C4-2B (cell line): ENCODE measurements around the gene RBM28.

Experiments
- H3K27ac ChIP-seq: fragments of 450-650 bp; 2 replicates; pipeline ENCODE4 v1.5.1; 2017
- ZFX ChIP-seq: fragments of 450-650 bp; IDR thresholded peaks from 2 replicates; pipeline ENCODE4 v1.6.1; 2017
- TF ChIP-seq, protein P1 (sequence below): fragments of 450-650 bp; conservative IDR thresholded peaks from 2 replicates; pipeline ENCODE4 v1.5.1; 2017; ENCODE audit warnings: mild to moderate bottlenecking

Gene RBM28

DNA sequence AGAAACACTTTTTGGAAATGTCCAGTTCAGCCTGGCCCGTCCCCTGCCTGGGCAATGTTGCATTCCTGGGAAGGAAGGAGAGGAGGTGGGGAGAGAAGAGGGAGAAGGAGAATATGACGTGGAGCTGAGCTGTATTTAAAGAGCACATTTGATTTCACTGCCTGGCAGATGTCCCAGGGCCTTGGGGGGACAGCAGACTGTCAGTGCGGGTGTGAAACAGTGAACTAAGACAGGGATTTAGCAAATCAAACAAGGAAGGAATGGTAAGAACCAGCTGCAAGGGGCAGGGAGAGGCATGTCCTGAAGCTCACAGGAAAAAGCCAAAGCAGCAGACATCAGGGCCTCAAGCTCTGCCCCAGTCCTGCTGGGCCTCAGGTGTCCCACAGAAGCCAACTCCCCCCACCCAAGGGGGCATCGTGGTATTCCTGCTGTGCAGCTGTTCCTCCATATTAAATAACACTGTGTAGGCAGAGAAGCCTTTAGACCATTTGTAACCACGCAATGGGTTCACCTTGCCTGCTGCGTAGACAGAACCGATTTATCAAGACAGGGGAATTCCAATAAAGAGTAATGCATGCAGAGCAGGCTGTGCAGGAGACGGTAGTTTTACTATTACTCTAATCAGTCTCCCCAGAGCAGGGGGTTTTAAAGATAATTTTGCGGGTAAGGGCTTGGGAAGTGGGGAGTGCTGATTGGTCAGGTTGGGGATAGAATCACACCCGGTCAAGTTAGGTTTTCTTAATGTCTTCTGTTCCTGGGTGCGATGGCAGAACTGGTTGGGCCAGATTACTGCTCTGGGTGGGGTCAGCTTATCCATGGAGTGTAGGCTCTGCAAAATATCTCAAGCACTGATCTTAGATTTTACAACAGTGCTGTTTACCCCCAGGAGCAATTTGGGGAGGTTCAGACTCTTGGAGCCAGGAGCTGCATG is 84.3 kb downstream of the RBM28 start:
- peak overlapping the region; percentile 35 for H3K27ac ChIP-seq

DNA sequence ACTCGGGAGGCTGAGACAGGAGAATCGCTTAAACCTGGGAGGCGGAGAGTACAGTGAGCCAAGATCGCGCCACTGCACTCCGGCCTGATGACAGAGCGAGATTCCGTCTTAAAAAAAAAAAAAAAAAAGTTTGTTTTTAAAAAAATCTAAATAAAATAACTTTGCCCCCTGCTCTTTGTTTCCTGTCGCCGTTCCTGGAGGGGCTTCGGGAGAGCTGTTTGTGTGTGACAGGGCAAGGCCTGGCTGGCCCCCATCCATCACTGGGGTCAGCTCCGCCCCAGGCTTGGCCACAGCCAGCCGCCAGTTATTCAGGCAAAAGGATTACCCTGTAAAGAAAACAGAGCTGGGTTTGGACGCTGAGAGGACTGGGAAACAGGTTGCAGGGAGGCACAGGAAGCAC is 86.2 kb downstream of the RBM28 start:
- no peak overlapping the region for H3K27ac ChIP-seq
- TF ChIP-seq, protein P1, sequence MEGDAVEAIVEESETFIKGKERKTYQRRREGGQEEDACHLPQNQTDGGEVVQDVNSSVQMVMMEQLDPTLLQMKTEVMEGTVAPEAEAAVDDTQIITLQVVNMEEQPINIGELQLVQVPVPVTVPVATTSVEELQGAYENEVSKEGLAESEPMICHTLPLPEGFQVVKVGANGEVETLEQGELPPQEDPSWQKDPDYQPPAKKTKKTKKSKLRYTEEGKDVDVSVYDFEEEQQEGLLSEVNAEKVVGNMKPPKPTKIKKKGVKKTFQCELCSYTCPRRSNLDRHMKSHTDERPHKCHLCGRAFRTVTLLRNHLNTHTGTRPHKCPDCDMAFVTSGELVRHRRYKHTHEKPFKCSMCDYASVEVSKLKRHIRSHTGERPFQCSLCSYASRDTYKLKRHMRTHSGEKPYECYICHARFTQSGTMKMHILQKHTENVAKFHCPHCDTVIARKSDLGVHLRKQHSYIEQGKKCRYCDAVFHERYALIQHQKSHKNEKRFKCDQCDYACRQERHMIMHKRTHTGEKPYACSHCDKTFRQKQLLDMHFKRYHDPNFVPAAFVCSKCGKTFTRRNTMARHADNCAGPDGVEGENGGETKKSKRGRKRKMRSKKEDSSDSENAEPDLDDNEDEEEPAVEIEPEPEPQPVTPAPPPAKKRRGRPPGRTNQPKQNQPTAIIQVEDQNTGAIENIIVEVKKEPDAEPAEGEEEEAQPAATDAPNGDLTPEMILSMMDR = no peak
- no peak for TF ChIP-seq ZFX

More for the DNA sequence above, 84.3 kb downstream of the RBM28 start:
- TF ChIP-seq ZFX = no peak
- TF ChIP-seq, protein P1 = no peak

DNA sequence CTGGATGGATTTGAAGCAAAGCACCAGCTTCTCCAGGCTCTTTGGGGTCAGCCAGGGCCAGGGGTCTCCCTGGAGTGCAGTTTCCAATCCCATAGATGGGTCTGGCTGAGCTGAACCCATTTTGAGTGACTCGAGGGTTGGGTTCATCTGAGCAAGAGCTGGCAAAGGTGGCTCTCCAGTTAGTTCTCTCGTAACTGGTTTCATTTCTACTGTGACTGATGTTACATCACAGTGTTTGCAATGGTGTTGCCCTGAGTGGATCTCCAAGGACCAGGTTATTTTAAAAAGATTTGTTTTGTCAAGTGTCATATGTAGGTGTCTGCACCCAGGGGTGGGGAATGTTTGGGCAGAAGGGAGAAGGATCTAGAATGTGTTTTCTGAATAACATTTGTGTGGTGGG is 88.4 kb downstream of the RBM28 start:
- no peak overlapping the region for H3K27ac ChIP-seq
- TF ChIP-seq, protein P1 = no peak
- TF ChIP-seq ZFX = no peak

DNA sequence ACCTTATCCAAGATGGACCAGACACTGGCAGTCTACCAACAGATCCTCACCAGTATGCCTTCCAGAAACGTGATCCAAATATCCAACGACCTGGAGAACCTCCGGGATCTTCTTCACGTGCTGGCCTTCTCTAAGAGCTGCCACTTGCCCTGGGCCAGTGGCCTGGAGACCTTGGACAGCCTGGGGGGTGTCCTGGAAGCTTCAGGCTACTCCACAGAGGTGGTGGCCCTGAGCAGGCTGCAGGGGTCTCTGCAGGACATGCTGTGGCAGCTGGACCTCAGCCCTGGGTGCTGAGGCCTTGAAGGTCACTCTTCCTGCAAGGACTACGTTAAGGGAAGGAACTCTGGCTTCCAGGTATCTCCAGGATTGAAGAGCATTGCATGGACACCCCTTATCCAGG is 89.2 kb downstream of the RBM28 start:
- no peak overlapping the region for H3K27ac ChIP-seq
- TF ChIP-seq, protein P1 = no peak
- TF ChIP-seq ZFX = no peak

DNA sequence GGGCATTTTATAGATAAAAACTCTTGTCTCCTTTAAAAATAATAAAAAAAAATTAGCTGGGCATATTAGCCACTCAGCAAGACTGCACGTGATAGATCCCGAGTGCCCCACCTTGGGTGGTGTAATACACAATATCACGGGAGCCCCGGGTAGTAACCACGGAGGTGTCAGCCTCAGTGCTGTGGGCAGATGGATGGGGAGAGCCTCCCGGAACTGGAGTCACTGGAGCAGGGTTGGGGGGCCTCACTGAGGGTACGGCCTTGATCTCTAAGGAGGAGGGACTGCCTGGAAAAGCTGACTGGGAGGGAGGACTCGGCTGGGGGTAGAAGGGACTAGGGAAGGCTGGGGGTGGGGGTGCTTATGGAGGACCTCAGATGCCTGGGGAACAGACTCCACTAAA is 90.0 kb downstream of the RBM28 start:
- TF ChIP-seq, protein P1 = no peak
- TF ChIP-seq ZFX = no peak
- no peak overlapping the region for H3K27ac ChIP-seq

DNA sequence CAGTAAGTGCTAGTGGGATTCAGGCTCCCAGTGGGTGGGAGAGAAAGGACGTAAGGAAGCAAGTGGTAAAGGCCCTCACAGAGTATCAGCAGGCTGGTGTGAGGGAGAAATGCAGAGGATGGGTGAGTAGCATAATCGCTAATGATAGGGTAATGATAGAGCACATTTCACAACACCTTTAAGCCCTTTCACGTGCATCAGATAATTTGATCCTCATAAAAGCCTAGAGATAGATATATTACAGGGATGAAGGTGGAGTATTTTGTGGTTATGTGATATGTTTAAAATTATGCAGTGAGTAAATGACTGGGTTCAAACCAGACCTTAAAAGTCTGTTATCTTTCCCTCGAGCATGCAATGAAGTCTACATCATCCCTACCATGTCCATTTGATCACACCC is 92.4 kb downstream of the RBM28 start:
- no peak overlapping the region for H3K27ac ChIP-seq
- TF ChIP-seq ZFX = no peak
- TF ChIP-seq, protein P1 = no peak
